HepG2 (cell line): ENCODE data around the gene NEGR1. TPM values are rescaled to one million over a fixed set of nuclear protein-coding genes. Genes with fewer than 3 reads are reported as not detected.

Experiments used
- ATF1 ChIP-seq: IDR thresholded peaks from 2 replicates; pipeline ENCODE4 v1.6.1; 2016; ENCODE audit warnings: mild to moderate bottlenecking, control low read depth
- FOXJ3 ChIP-seq: sonication (generic); formaldehyde crosslinking; IDR thresholded peaks from 2 replicates; pipeline ENCODE4 v1.4.0; 2020; ENCODE audit warnings: missing genetic modification reagents, mild to moderate bottlenecking, borderline replicate concordance
- GATAD2A ChIP-seq: IDR thresholded peaks from 2 replicates; pipeline ENCODE4 v1.6.1; 2016
- HDAC1 ChIP-seq: sonication (generic); formaldehyde crosslinking; IDR thresholded peaks from 2 replicates; pipeline ENCODE4 v1.5.1; 2020; ENCODE audit warnings: mild to moderate bottlenecking, missing genetic modification reagents
- HMG20B ChIP-seq: conservative IDR thresholded peaks from 2 replicates; pipeline ENCODE4 v1.6.1; 2016; ENCODE audit warnings: missing genetic modification reagents, missing compliant biosample characterization
- NONO ChIP-seq, 2 experiments: fragments of 450-650 bp in 1 of 2; sonication (generic) in 1 of 2; formaldehyde crosslinking in 1 of 2; IDR thresholded peaks in 1 of 2; conservative IDR thresholded peaks in 1 of 2; 2 replicates each; pipeline versions ENCODE4 v1.6.1 to v1.8.0; 2017 to 2022; ENCODE audit warnings: mild to moderate bottlenecking in 1 of 2, missing genetic modification reagents in 1 of 2, moderate library complexity in 1 of 2
- NR2F6 ChIP-seq, 2 experiments: IDR thresholded peaks; 2 replicates each; pipeline ENCODE4 v1.6.1; 2016; ENCODE audit warnings: antibody characterized with exemption in 1 of 2, mild to moderate bottlenecking in 1 of 2
- PATZ1 ChIP-seq: sonication (generic); formaldehyde crosslinking; IDR thresholded peaks from 2 replicates; pipeline ENCODE4 v1.4.0; 2020; ENCODE audit warnings: missing genetic modification reagents
- PAXIP1 ChIP-seq: sonication (generic); formaldehyde crosslinking; conservative IDR thresholded peaks from 2 replicates; pipeline ENCODE4 v1.4.0; 2020; ENCODE audit warnings: mild to moderate bottlenecking, missing genetic modification reagents, moderate library complexity
- SAFB2 ChIP-seq: sonication (generic); formaldehyde crosslinking; IDR thresholded peaks from 2 replicates; pipeline ENCODE4 v1.5.1; 2020; ENCODE audit warnings: missing genetic modification reagents, low read depth, mild to moderate bottlenecking, borderline replicate concordance
- SOX13 ChIP-seq, 3 experiments: fragments of 450-650 bp in 1 of 3; sonication (generic) in 1 of 3; formaldehyde crosslinking in 1 of 3; IDR thresholded peaks in 2 of 3; conservative IDR thresholded peaks in 1 of 3; 2 replicates each; pipeline versions ENCODE4 v1.5.0 to v1.6.1; 2016 to 2020; ENCODE audit warnings: antibody characterized with exemption in 1 of 3, mild to moderate bottlenecking in 1 of 3, missing compliant biosample characterization in 1 of 3, missing genetic modification reagents in 1 of 3, moderate library complexity in 1 of 3
- THAP11 ChIP-seq: IDR thresholded peaks from 2 replicates; pipeline ENCODE4 v1.6.1; 2016; ENCODE audit warnings: missing biosample characterization, missing genetic modification reagents
- ZMYM3 ChIP-seq: sonication (generic); formaldehyde crosslinking; IDR thresholded peaks from 2 replicates; pipeline ENCODE4 v1.5.1; 2020; ENCODE audit warnings: mild to moderate bottlenecking, missing genetic modification reagents
- ZNF737 ChIP-seq: sonication (generic); formaldehyde crosslinking; IDR thresholded peaks from 2 replicates; pipeline ENCODE4 v1.5.0; 2020; ENCODE audit warnings: missing genetic modification reagents, mild to moderate bottlenecking, borderline replicate concordance
- polyA plus RNA-seq, 8 experiments: library from polyadenylated mRNA; depleted of rRNA in 3 of 8; stranded (reverse) in 7 of 8; unstranded in 1 of 8; fragments of >200 nt; fragmentation: Illumina TruSeq in 4 of 8; extraction: Trizol in 4 of 8; gene quantifications; 2 replicates each; pipeline versions ENCODE4 v1.2.1 to v1.2.3, GENCODE V29; 2011 to 2016; ENCODE audit warnings: low read depth in 4 of 8, missing spikeins in 1 of 8, mixed read lengths in 1 of 8; ENCODE audit not compliant: insufficient read depth in 1 of 8
- total RNA-seq, 5 experiments: library from RNA; depleted of rRNA; stranded (reverse); fragments of >200 nt; fragmentation: Illumina TruSeq; extraction: Trizol; gene quantifications; 2 replicates each; pipeline ENCODE4 v1.2.3, GENCODE V29; 2016; ENCODE audit warnings: low read depth in 1 of 5
- TF ChIP-seq, protein P1 (sequence below): sonication (generic); formaldehyde crosslinking; IDR thresholded peaks from one replicate; pipeline ENCODE4 v1.5.1; 2020; ENCODE audit warnings: mild to moderate bottlenecking, missing genetic modification reagents; ENCODE audit errors: not compliant biosample characterization

The NEGR1 gene
- total and polyA plus RNA-seq, 2 of the 13 experiments (the other 11 are each of a cell fraction or from before 2014, with no cell fraction given), result not detected

DNA sequence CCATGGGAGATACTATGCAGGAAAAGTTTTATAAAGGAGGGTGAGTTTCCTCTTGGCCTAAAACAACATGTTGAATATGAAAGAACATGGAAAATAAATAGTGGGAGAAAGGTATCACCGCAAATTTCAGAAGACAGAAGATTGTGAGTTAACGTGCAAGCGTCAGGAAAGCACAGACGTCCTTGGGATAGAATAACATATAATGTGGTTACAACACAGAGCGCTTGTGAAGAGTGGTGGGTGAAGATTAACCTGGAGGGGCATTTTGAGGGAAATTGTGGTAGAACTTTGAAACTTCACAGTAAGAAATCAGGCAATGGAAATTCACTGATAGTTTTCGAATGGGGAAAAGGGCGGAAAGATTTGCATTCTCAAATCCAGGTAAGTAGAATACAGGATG is 47.3 kb downstream of the NEGR1 start (continued):
- TF ChIP-seq SAFB2 (CRISPR knock-in tag) (no peak), GATAD2A (CRISPR knock-in tag) (peak; percentile 85), PATZ1 (CRISPR knock-in tag) (peak; percentile 35; the same call in 1 of the 2 replicates), HMG20B (CRISPR knock-in tag) (no peak), NONO (IDR thresholded peaks at IDR 0.05) (no peak), NONO (CRISPR knock-in tag; conservative IDR thresholded peaks at IDR 0.05) (no peak), THAP11 (CRISPR knock-in tag) (0 out of 2 replicates have a peak, but pooled peaks have one; percentile 20), ZNF737 (CRISPR knock-in tag) (no peak), ZMYM3 (CRISPR knock-in tag) (peak; percentile 50; the same call in 1 of the 2 replicates), ATF1 (CRISPR knock-in tag) (no peak), SOX13 (IDR thresholded peaks at IDR 0.05) (no peak), SOX13 (CRISPR knock-in tag; conservative IDR thresholded peaks at IDR 0.05 in 1 of 2, IDR thresholded peaks at IDR 0.05 in 1 of 2) (peak in 1 of 2 experiments; percentile 69; a peak in 2 of 4 replicates), HDAC1 (CRISPR knock-in tag) (peak; percentile 26; the same call in 1 of the 2 replicates), PAXIP1 (CRISPR knock-in tag) (peak; percentile 95), FOXJ3 (peak; percentile 59; the same call in 1 of the 2 replicates), NR2F6 (IDR thresholded peaks at IDR 0.05) (no peak), NR2F6 (CRISPR knock-in tag; IDR thresholded peaks at IDR 0.05) (peak; percentile 37; the same call in 1 of the 2 replicates)
- TF ChIP-seq, protein P1, sequence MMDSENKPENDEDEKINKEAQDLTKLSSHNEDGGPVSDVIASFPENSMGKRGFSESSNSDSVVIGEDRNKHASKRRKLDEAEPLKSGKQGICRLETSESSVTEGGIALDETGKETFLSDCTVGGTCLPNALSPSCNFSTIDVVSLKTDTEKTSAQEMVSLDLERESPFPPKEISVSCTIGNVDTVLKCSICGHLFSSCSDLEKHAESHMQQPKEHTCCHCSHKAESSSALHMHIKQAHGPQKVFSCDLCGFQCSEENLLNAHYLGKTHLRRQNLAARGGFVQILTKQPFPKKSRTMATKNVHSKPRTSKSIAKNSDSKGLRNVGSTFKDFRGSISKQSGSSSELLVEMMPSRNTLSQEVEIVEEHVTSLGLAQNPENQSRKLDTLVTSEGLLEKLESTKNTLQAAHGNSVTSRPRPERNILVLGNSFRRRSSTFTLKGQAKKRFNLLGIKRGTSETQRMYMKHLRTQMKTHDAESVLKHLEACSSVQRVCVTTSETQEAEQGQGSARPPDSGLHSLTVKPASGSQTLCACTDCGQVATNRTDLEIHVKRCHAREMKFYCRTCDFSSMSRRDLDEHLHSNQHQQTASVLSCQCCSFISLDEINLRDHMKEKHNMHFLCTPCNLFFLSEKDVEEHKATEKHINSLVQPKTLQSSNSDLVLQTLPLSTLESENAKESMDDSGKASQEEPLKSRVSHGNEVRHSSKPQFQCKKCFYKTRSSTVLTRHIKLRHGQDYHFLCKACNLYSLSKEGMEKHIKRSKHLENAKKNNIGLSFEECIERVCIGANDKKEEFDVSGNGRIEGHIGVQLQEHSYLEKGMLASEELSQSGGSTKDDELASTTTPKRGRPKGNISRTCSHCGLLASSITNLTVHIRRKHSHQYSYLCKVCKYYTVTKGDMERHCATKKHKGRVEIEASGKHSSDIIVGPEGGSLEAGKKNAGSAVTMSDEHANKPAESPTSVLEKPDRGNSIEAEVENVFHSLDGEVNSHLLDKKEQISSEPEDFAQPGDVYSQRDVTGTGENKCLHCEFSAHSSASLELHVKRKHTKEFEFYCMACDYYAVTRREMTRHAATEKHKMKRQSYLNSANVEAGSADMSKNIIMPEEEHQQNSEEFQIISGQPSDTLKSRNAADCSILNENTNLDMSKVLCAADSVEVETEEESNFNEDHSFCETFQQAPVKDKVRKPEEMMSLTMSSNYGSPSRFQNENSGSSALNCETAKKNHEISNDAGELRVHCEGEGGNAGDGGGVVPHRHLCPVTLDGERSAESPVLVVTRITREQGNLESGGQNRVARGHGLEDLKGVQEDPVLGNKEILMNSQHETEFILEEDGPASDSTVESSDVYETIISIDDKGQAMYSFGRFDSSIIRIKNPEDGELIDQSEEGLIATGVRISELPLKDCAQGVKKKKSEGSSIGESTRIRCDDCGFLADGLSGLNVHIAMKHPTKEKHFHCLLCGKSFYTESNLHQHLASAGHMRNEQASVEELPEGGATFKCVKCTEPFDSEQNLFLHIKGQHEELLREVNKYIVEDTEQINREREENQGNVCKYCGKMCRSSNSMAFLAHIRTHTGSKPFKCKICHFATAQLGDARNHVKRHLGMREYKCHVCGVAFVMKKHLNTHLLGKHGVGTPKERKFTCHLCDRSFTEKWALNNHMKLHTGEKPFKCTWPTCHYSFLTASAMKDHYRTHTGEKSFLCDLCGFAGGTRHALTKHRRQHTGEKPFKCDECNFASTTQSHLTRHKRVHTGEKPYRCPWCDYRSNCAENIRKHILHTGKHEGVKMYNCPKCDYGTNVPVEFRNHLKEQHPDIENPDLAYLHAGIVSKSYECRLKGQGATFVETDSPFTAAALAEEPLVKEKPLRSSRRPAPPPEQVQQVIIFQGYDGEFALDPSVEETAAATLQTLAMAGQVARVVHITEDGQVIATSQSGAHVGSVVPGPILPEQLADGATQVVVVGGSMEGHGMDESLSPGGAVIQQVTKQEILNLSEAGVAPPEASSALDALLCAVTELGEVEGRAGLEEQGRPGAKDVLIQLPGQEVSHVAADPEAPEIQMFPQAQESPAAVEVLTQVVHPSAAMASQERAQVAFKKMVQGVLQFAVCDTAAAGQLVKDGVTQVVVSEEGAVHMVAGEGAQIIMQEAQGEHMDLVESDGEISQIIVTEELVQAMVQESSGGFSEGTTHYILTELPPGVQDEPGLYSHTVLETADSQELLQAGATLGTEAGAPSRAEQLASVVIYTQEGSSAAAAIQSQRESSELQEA (CRISPR knock-in tag), result no peak
